Liver (tissue), 3 donors: ENCODE results near the gene RPL26.

ENCODE experiments used
- CTCF ChIP-seq: fragments of 150-350 bp; IDR thresholded peaks from 2 replicates; pipeline ENCODE4 v1.5.1; 2017; ENCODE audit warnings: improper control_type of control experiment, low read depth, low read length; ENCODE audit not compliant: missing input control
- REST ChIP-seq: IDR thresholded peaks from 2 replicates; pipeline ENCODE4 v1.6.1; 2016; ENCODE audit warnings: antibody characterized with exemption, mild to moderate bottlenecking
- RXRA ChIP-seq, 2 donors: IDR thresholded peaks; 2 replicates each; pipeline ENCODE4 v1.6.1; 2017 to 2018; ENCODE audit warnings: antibody characterized with exemption in 2 of 2, mild to moderate bottlenecking in 1 of 2
- TAF1 ChIP-seq: conservative IDR thresholded peaks from 2 replicates; pipeline ENCODE4 v1.6.1; 2016; ENCODE audit warnings: antibody characterized with exemption, mild to moderate bottlenecking
- YY1 ChIP-seq: IDR thresholded peaks from 2 replicates; pipeline ENCODE4 v1.6.1; 2016; ENCODE audit warnings: antibody characterized with exemption, mild to moderate bottlenecking
- TF ChIP-seq, protein P1 (sequence below): IDR thresholded peaks from 2 replicates; pipeline ENCODE4 v1.6.1; 2016; ENCODE audit warnings: antibody characterized with exemption
- TF ChIP-seq, protein P2 (sequence below): IDR thresholded peaks from 2 replicates; pipeline ENCODE4 v1.6.1; 2016; ENCODE audit warnings: antibody characterized with exemption
- donor health status: healthy.
- donor health status: healthy.

DNA sequence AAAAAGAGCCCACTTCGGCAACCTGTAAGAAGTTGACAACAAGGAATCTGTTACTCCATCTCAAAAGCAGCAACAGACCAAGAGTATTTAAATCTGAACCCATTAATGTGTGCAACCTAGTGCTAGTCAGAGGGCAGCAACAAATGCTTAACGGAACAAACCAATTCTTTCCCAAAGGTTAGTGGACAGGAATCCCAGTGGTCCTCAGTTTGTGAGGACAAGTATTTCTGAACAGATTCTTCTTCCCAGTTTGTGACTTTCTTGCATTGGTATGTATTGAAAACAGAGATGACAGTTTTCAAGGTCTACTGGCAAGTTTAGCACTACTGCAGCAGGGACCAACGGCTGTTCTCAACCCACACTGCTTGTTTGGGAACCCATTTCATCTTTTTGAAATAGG is 2.9 kb downstream of the RPL26 start:
- TF ChIP-seq CTCF (no peak), YY1 (no peak), REST (no peak), TAF1 (no peak), RXRA (IDR thresholded peaks at IDR 0.05) (no peak)
- TF ChIP-seq, protein P1, sequence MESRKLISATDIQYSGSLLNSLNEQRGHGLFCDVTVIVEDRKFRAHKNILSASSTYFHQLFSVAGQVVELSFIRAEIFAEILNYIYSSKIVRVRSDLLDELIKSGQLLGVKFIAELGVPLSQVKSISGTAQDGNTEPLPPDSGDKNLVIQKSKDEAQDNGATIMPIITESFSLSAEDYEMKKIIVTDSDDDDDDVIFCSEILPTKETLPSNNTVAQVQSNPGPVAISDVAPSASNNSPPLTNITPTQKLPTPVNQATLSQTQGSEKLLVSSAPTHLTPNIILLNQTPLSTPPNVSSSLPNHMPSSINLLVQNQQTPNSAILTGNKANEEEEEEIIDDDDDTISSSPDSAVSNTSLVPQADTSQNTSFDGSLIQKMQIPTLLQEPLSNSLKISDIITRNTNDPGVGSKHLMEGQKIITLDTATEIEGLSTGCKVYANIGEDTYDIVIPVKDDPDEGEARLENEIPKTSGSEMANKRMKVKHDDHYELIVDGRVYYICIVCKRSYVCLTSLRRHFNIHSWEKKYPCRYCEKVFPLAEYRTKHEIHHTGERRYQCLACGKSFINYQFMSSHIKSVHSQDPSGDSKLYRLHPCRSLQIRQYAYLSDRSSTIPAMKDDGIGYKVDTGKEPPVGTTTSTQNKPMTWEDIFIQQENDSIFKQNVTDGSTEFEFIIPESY = no peak
- TF ChIP-seq, protein P2, sequence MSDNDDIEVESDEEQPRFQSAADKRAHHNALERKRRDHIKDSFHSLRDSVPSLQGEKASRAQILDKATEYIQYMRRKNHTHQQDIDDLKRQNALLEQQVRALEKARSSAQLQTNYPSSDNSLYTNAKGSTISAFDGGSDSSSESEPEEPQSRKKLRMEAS = no peak
